ENCODE measurements around the gene RYR3.

The RYR3 gene

DNA sequence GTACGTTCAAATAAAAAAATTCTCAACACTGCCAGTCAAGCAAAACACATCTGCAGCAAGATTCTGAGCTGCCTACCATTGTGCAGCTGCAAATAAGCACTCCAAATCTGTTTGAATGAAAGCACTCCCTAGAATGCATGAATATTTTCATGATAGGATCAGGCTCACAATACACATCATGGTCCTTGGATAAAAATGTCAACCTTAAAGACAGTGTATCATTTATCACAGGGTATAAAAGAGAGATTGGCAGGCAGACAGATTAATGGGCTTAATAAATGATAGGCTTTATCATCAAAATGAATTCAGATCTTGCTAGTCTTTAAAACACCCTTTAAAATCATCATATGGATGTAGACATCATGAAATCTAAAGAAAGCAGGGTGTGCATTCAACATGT is 9.2 kb downstream of the RYR3 start:
- no peak for DNase-seq (ENCODE audit: low spot score)

DNA sequence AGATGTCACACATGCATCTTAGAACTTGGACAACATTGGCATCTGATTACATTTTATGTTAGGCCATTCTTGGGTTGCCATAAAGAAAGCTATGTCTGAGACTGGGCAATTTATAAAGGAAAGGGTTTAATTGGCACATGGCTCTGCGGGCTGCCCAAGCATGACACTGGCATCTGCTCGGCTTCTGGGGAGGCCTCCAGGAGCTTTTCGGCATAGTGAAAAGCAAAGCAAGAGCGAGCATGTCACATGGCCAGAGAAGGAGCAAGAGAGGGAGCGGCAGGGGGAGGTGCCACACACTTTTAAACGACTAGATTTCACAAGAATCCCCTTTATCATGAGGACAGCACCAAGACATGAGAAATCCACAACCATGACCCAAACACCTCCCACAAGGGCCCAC is 11.3 kb downstream of the RYR3 start:
- no peak for DNase-seq (ENCODE audit: low spot score)

DNA sequence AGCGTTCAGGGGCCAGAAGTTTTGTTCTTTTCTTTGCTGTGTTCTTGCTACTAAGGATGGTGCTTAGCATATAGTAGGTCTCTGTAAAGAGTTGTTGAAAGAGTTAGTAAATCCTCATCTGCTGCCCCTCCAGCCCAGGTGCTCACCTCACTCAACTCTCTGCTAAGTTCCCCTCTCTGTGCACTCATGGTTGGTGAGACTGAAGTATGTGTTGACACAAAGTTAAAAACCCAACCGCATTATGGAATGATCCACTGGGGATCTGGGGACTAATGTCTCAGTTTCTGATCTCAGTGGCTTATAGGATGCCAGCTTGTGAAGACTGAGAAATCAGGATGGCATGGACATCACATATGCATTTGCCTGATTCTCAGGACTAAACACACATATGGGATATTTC is 13.8 kb downstream of the RYR3 start:
- no peak for DNase-seq (ENCODE audit: low spot score)

DNA sequence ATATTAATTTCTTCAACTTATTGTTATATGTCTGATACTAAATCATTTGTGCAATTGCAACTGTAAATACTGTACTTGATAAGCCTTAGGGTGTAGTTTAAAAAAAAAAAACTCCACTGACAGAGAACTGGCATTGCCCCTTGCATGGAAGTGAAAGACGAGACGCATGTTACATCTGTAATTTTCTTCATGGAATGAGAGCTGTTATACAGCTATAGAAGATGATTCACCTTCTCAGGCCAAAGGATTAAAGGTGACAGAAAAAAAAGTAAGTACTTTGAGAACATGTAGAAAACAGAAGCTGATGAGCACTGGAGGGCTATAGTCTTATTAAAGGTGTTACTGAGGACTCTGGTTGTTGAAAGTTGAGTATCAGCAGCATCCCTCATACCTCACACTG is 16.1 kb downstream of the RYR3 start:
- DNase-seq (ENCODE audit: low spot score) = no peak

DNA sequence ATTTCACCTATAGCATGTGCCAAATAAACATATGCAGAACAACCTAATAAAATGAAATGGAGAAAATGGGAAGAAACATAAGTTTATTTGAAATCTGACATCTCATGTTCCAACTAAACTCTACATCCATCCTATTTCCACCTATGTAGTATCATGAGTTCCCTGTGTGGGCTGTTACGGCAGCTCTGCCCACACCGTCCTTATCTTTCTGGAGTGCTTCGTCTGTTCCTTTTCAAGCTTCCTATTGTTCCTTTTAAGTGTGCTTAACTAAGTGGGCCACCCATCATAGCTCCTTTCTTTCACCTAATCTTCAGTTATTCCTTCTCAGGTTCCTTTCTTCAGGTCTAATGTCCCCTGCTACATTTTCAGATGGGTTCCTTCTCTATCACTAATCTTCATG is 17.3 kb downstream of the RYR3 start:
- DNase-seq (ENCODE audit: low spot score) = no peak

DNA sequence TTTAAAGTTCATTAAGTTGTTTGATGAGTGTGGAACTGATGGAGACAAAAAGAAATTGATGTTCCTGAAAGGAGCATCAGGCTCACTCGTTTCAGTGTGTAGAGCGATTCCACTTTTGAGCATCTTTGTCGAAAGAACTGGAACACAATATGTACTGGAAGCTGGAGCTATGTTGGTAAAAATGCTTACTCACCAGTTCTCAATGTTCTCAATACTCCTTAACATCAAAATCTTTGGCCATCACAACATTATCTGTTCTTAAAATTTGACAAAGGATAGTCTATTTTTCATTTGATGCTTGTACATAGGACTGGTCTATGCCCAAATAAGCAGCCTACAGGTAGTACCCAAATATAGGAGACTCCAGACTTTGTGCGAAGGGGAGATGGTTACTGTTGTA is 18.7 kb downstream of the RYR3 start:
- no peak for DNase-seq (ENCODE audit: low spot score)

DNA sequence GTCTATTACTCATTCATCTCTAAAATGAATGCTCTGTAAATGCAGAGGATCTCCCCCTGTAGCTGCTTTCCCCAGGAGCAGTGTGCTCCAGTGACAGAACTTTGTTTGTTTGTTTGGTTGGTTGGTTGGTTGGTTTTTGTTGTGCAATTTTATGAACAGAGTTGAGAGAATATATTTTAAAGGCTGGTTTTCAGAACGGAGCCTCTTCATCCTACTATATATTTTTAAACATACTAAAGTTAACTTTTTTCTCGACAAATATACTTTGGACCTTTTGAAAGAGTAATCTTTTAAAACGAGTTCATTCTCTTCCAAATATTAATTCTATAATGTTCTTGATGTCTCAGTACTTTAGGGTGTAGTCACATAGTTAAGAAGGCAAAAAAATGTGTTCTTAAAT is 20.2 kb downstream of the RYR3 start:
- no peak for DNase-seq (ENCODE audit: low spot score)

DNA sequence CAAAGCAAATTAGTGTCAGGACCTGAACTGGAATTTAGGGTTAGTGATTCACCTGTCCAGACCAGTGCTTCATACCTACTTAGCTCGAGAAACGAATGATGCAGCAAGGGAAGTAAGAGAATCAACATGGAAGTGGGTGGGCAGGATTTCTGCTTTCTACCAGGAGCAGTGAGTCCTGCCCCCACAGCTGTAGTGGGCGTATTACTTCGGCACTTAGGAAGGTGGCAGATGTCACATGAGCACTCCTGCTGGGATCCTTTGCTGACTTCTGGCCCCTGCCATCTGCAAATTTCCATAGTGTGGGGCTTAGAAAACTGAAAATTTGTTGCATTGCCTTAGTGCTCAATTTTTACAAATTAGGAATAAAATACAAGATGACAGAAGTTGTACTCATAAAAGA is 31.2 kb downstream of the RYR3 start:
- DNase-seq (ENCODE audit: low spot score) = no peak

DNA sequence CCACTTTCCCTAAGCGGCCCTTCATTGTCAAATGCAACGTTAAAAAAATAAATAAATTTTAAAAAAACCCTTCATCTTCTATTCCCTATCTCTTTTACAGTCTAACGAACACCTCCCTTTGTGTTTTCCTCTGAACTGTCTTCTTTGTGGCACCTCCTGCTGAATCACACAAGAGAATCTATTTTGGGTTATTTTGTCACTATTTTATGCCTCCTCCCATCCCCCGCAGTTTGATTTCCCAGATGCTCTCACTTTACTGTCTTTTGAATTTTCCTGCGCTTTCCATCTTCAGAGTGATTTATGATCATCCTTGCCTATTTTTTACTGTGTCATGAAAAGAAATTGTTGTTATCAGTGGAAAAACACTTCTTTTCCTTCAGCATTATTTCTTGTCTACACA is 32.5 kb downstream of the RYR3 start:
- DNase-seq (ENCODE audit: low spot score) = no peak

DNA sequence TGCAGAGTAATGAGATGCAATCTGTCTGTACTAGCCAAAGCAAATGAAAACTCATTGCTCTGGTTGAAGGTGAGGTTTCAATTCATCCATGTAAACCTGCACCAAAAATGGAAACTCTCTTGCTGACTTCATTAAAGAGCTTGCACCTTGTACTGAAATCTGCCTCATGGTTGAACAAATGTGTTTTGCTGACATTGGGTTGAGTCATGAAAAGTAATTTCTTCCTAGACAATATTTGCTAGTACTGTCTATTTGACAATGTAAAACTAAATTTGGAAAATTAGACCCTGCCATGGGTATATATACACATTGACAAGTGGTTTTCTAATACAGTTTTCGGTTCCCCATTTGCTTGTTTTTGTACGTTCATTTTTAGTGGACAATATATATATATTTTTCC is 33.3 kb downstream of the RYR3 start:
- no peak for DNase-seq (ENCODE audit: low spot score)

DNA sequence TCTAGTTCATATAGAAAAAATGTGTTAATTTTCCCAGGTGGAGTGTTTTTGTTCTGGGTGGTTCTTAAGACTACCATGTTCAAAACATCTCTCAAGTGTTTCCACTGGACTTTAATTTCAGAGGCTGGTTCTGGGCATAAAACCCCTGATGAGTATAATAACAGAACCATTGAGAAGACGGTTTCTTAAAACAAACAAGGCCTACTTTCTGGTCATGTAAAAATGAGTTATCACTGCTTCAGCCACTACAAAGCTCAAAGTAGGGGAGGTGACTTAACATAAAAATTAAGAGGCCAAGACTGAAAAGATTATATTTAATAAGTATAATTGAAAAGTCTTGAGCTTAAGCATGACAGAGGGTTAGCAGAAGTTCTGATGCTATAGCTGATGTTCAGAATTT is 33.8 kb downstream of the RYR3 start:
- DNase-seq (ENCODE audit: low spot score) = no peak

DNA sequence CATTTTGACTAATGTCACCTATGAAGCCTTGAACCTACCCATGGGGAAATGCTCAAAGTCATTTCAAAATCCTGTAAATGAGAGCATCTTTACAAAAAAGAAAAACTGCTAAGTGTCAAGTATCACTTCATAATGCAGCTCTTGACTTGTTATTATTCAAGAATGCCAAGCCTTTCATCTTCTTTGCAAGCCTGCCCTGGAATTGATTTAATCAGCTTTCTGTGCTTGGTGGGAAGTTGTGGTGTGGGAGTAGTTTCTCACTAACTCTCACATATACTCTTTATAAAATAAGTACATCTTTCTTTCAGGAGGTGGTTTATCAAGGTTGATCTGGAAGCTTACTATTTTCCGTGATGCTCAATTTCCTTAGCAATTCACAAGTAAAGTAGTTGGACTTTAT is 43.6 kb downstream of the RYR3 start:
- DNase-seq (ENCODE audit: low spot score) = no peak

DNA sequence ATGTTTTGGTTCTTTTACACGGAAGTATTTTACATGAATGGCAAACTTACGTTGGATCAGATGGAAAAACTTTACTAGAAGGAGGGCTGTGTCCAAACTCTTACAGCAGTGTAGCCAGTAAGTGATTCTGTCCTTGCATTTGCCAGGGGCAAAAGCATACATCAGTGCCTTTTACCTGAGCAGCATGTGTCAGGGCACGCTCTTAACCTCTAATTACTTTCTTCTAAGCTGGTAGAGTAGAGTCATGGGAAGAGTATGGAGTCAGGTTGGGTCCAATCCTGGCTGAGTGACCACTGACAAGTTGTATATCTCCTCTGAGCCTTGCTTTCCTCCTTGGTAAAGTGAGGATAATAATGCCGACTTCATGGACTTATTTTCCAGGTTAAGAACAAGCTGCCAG is 47.1 kb downstream of the RYR3 start:
- no peak for DNase-seq (ENCODE audit: low spot score)

DNA sequence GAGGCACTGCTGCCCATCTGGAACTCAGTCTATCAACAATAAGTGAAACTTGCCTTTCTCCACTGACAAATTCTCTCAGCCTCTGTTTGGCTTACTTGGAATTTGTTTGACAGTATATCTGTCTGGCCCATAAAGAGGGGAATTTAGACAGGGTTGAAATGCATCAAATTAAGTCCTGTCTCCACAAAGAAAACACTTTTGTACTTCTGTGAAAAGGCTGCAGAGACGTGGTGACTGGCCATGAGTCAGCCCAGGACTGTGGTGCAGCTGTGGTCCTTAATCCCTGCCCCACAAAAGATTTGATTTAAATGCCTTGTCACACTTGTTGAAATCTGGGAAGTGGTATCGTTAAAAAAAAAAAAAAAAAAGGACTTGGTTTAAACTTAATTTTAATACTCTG is 47.5 kb downstream of the RYR3 start:
- peak; percentile 34 for DNase-seq (ENCODE audit: low spot score)

DNA sequence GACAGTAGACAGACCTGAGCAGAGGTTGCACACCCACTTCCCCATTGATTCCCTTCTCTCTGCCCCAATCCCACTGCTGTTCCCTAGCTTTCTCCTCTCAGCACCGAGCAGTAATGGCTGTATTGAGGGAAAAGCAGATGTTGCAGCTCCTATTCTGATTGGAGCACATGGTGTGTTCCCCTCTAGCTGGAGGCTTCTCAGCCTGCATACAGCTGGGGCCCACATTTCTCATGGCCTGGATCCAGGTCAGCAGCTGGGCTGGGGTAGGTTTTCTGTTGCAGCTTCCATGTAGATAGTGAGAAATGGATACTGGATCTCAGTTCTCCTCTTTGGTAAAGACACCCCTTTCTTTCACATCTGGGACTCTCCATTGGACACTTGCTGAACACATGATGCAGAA is 50.1 kb downstream of the RYR3 start:
- no peak for DNase-seq (ENCODE audit: low spot score)

DNA sequence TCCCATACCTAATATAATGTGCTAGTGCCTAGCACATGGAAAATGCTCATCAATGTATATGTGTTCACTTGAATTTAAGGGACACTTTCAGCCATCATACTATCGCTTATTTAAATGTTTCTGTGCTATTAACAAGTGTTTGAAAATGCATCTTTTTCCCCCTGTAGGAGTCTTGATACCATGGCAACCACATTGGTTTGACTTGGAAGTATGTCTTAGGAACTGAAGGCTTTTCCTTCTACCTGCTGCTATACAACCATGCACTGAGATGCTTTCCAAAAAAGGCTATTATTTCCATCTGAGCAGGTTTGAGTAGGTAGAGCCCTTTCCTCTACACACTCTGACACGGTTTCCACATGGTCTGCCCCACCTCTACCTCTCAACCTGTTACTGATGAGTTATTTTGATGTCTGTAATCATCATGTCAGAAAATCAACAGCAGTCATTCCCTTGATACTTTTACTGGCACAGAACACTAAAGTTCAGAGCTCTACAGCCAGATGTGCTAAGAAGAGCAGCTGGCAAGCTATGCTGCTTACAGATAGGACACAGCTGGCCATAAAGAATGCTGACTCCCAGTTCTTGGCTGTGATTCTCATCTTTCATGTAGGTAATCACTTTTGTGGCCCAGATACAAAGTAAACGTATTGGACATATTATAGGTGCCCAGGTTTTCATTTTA is 59.3 kb downstream of the RYR3 start:
- no peak for DNase-seq (ENCODE audit: low spot score)

DNA sequence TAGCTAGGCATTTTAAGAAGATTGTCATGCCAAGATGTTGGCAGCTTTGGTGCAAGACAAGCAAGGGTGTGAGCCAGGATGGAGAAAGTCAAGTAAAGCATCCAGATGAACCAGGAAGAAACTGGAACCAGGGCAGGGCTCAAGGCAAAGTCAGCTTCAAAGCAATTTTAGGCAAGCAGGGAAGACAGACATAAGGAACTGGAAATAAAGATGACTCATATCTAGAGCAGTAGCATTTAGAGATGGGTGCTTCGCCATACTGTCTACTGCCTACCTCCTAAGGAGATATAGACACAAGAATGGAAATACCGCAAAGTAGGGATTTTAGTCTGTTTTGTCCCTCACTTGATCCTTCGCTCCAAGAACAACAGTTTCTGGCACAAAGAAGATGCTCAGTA is 59.9 kb downstream of the RYR3 start:
- DNase-seq (ENCODE audit: low spot score) = peak; percentile 3

DNA sequence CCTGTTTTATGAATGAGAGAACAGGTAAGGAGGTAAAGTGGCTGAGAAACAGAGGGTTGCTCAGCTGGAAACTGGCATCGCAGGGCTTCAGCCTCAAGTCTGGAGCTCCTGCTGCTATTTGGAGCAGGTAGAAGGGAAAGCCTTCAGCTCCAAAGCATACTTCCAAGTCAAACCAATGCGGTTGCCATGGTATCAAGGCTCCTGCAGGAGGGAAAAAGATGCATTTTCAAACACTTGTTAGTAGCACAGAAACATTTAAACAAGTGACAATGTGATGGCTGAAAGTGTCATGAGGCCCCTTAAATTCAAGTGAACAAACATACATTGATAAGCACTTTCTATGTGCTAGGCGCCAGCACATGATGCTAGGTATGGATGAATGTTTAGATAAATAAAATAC is 60.4 kb downstream of the RYR3 start:
- no peak for DNase-seq (ENCODE audit: low spot score)

DNA sequence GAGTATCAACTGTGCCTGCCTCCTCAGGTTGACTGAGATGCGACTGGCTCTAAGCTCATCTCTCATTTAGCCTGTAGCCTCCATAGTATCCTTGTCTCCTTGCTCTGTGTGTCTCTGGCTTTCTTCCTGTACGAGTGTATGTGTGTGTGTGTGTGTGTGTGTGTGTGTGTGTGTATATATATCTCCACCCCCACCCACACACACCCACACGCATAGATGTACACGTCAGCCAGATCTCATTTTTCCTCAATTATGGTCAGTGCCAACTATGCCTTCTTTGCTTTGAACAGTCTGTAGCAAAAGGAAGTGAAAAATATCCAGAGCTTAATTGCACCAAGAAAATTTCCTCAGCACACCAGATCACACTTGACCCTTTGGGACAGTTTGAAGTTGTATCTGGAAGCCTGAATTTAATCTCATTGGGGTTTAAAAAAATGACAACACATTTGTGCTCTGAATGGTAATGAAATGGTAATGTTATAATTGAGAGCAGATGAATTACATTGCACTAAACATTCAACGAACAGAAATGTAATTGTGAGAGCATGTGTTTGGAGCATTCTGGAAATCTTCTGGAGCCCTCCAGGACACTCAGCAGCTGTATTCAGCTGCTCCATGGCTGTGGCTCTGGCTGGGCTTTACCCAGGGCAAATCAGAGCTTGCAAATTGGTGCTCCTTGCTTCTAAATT is 63.6 kb downstream of the RYR3 start:
- DNase-seq (ENCODE audit: low spot score) = no peak

DNA sequence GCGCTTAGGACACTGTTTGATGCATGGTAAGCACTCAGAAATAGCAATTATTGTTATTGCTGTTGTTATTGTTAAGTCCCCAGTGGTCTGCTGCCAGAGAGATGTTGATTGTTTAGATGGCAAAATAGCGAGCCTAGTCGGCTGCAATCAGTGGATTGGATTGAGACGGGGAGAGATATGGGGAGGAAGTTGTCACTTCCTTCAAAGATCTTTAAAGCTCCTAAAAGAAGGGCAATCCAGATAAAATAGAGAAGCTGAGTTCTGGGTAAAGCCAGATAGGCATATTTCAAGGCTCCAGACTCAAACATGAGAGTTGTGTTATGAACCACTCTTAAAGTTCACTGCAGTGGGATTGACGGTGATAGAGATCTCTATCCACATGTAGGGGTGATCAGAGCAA is 64.5 kb downstream of the RYR3 start:
- no peak for DNase-seq (ENCODE audit: low spot score)

DNA sequence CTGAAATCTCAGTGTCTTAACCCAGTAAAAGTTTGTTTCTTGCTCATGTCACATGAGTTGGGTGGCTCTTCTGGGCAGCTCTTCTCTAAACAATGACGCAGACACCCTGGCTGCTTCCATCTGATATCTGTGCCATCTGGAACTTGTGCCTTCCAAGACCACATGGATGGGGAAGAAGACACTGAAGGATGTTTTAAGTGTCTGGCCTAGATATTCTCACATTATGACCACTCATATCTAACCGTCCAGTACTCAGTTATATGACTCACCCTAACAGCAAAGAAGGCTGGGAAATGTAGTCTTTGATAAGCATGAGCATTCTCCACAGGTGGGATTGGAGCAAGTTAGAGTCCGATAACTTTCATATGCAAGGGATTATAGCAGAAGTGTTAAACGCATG is 66.4 kb downstream of the RYR3 start:
- DNase-seq (ENCODE audit: low spot score) = no peak

DNA sequence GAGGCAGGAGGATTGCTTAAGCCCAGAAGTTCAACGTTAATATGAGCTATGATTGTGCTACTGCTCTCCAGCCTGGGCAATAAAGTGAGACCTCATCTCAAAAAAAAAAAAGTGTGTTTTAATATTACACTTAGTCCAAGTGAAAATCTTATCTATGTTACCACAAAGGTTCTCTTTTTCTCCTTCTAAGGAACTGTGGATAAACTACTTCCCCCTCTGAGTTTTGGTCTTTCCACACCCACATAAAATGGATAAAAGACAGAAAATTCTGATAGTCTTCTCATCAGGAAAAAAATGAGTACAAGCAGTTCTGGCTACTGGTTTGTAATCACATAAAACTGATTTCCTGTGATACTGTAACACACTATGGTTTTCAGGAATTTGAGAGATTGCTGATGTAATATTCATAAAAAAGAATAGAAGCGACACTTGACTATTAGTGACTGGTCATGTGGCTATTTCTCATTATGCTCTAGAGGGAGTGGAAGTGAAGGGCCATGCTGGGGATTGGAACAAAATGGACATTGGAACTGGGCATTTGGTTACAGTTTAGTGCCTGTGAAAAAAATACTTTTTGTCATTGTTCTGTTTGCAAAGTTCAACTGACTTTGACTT is 68.2 kb downstream of the RYR3 start:
- peak; percentile 49 for DNase-seq (ENCODE audit: low spot score)

DNA sequence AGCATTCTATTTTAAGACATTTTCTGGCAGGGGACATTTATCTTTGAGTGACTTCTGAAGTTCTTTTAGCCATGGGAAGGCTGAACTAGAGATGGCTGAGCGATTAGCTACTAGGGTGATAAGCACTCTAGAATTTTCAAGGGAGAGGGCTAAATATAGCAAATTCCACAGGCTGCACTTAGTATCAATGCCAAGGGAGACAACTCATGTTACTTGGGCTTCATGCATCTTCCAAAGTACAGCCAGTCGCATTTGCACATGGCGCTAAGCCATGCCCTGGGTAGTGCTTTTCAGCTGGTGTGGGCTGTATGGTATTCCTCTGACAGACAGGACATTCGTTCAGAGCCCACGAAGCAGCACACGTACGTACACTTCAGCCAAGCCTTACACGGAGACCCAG is 69.6 kb downstream of the RYR3 start:
- DNase-seq (ENCODE audit: low spot score) = no peak

DNA sequence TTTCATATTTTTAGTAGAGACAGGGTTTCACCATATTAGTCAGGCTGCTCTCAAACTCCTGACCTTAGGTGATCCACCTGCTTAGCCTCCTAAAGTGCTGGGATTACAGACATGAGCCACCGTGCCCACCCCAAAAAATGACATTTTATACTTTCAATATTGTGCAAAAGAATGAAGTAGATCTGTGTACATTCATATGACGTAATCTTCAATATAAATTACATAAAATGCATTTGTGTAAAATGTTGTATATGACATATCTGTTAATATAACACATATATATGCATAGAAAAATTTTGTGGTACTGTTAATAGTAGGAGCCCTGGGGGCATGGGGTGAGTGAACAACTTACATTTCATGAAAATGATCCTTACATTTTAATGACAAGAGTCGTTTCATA is 71.7 kb downstream of the RYR3 start:
- no peak for DNase-seq (ENCODE audit: low spot score)

All from kidney tubule cell (primary cell).